Small intestine (tissue), 7 donors: ENCODE measurements around the gene MLST8. TPM values are rescaled to one million over a fixed set of nuclear protein-coding genes. Genes with fewer than 3 reads are reported as not detected.

ENCODE experiments used
- DNase-seq, 2 donors: peaks; one replicate each; pipeline versions ENCODE4 v3.0.0 to v3.0.0-alpha.2; 2013
- FAIRE-seq: peaks from 2 replicates; lab custom pipeline; 2012; peaks lifted over from hg19 to GRCh38; lab: Jason Lieb, UNC
- H3K27ac ChIP-seq, 3 donors: one replicate each; pipeline ENCODE4 v1.5.1; 2013; ENCODE audit warnings: low read length in 2 of 3, mild to moderate bottlenecking in 2 of 3, control low read depth in 1 of 3, inconsistent platforms in 1 of 3, low read depth in 1 of 3, moderate library complexity in 1 of 3
- H3K27me3 ChIP-seq, 3 donors: one replicate each; pipeline ENCODE4 v1.6.1; 2013; ENCODE audit warnings: low read length in 3 of 3, inconsistent platforms in 1 of 3; ENCODE audit not compliant: control insufficient read depth in 3 of 3, insufficient read depth in 3 of 3
- H3K36me3 ChIP-seq, 3 donors: one replicate each; pipeline ENCODE4 v1.6.1; 2013; ENCODE audit warnings: low read length in 3 of 3, inconsistent platforms in 1 of 3, low read depth in 1 of 3, mild to moderate bottlenecking in 1 of 3, moderate library complexity in 1 of 3; ENCODE audit not compliant: control insufficient read depth in 3 of 3, insufficient read depth in 2 of 3
- H3K4me1 ChIP-seq, 3 donors: one replicate each; pipeline ENCODE4 v1.6.1; 2013; ENCODE audit warnings: low read length in 2 of 3, inconsistent platforms in 1 of 3, low read depth in 1 of 3, mild to moderate bottlenecking in 1 of 3, moderate library complexity in 1 of 3; ENCODE audit not compliant: control insufficient read depth in 3 of 3, insufficient read depth in 2 of 3
- H3K4me3 ChIP-seq, 3 donors: one replicate each; pipeline ENCODE4 v1.5.1; 2013; ENCODE audit warnings: low read length in 3 of 3, control low read depth in 1 of 3, inconsistent platforms in 1 of 3, low read depth in 1 of 3, mild to moderate bottlenecking in 1 of 3, moderate library complexity in 1 of 3
- H3K9me3 ChIP-seq, 2 donors: one replicate each; pipeline ENCODE4 v1.6.1; 2013; ENCODE audit warnings: low read depth in 1 of 2, low read length in 1 of 2; ENCODE audit not compliant: control insufficient read depth in 2 of 2, insufficient read depth in 1 of 2
- WGBS, 3 donors: extraction: QIAGEN DNeasy Blood & Tissue Kit; methylation state at CpG; one replicate each; pipeline ENCODE4 v1.1.7; 2013; 5-methylcytosine and 5-hydroxymethylcytosine counted together
- polyA plus RNA-seq, 4 donors: library from polyadenylated mRNA; stranded (reverse) in 3 of 4; unstranded in 1 of 4; fragments of 200-250 nt in 3 of 4; fragments of 120-200 nt in 1 of 4; gene quantifications; one replicate each; pipeline versions ENCODE4 v1.2.1 to v1.2.3, GENCODE V29; 2013
- donor health status: healthy with polysubstance abuse.
- donor health status: control.
- donor health status: control.
- donor health status: Bipolar disorder and iron deficiency.
- donor health status: healthy.

The MLST8 gene
- polyA plus RNA-seq, 4 donors = 41.5 to 68.7 (median 62.7) TPM

DNA sequence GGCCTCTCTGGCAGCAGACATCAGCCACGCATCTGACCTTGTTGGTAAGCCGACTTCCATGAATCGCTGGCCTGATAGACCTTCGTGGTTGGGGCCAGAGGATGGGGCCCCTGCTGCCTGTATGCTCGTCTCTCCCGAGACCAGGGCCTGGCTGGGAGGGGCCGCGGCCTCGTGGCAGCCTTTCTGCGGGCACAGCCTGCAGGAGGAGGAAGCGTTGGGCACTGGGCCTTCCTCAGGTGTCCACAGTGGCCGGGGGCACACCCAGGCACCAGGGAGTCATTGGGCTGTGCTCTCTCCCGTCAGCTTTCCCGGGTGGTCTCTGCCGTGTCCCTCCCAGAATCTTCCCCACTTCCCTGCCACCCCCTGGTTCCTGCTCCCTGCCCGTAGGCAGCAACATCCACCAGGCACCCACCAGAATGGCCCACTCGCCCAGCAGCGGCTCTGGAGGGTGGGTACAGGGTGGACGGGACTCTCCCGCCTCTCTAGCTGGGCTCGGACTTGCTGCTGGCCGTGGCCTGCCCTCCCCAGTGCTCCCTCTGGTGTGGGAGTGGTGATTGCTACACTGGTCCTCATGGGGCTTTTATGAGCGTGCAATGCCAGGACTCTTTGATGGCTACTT lies 24.5 kb downstream of the MLST8 start:
- DNase-seq = no peak
- Histone ChIP-seq H3K4me3 (no peak overlapping the region), H3K4me1 (peaks cover 0 to under 1% (median 0%) of the 10 kb centered on the region in 3 donors), H3K36me3 (peaks cover 14 to 84% (median 17%) of the 10 kb centered on the region in 3 donors), H3K9me3 (no peaks in the 10 kb centered on the region), H3K27me3 (peaks cover 0 to under 1% (median 0%) of the 10 kb centered on the region in 3 donors), H3K27ac (no peak overlapping the region)
- no peak for FAIRE-seq
- WGBS, 3 donors = 90 to 93% (median 91%) methylated on average over 19 to 23 of the region's 23 CpGs

- H3K4me3 ChIP-seq = no peak overlapping the region
- 84 to 92% (median 88%) methylated on average over 12 to 13 of the region's 13 CpGs for WGBS, 3 donors
- no peak for FAIRE-seq
- H3K9me3 ChIP-seq = no peaks in the 10 kb centered on the region
- peaks cover 14 to 88% (median 23%) of the 10 kb centered on the region in 3 donors for H3K36me3 ChIP-seq
- H3K27me3 ChIP-seq = peaks cover 0 to 2% (median 2%) of the 10 kb centered on the region in 3 donors
- H3K27ac ChIP-seq = no peak overlapping the region
- DNase-seq = no peak
- H3K4me1 ChIP-seq = no peaks in the 10 kb centered on the region
Observed at GRCh38 chr16:2230376-2230775, 25.1 kb downstream of the MLST8 start.

DNA sequence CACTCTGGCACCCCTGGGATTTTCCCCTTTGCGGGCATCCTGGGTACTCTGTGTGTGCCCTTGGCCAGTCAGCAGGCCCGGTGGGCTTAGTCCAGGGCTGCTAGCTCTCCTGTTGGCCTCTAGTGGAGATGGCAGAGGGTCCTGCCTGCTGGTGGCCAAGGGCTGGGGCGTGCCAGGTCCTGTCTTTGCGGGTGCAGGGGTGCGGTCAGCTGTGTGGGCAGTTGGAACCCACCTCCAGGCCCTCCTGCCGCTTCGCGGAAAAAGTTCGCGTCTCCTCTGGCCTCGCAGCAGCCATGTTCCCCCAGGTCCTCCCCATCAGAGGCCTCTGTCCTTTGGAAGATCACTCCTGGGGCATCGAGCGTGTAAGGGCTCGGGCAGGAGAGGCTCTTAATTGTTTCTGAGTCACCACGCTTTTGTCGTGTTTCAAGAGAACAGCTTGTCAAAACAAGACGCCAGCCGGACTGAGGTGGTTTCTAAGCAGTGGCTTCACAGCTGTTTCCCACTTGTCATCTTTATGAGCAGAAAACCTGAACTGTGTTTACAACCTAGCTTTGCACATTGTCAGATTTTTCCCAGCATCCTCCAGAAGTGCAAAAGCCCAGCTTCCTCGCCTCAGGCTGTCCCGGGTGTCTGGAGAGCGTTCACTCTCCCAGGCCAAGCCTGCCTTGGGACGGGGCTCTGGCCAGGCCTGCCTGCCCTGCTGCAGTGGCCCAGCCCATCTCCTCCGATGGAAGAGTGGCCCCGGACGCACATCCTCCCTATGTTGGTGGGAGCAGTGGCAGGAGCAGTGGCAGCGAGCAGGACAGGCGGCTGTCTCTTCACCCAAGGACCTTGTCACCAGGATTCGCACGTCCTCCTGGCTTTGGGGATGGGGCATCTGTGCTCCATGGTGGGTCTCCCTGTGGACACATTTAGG lies 26.0 kb downstream of the MLST8 start:
- peaks cover 0 to 4% (median 0%) of the 10 kb centered on the region in 3 donors for H3K4me1 ChIP-seq
- whole genome bisulfite sequencing, 3 donors = 87 to 90% (median 90%) methylated on average over 29 of the region's 29 CpGs
- no peak overlapping the region for H3K27ac ChIP-seq
- no peaks in the 10 kb centered on the region for H3K9me3 ChIP-seq
- FAIRE-seq (no peak), DNase-seq (no peak)
- peaks cover 0 to 11% (median 2%) of the 10 kb centered on the region in 3 donors for H3K27me3 ChIP-seq
- H3K36me3 ChIP-seq = peaks cover 14 to 94% (median 27%) of the 10 kb centered on the region in 3 donors
- no peak overlapping the region for H3K4me3 ChIP-seq

DNA sequence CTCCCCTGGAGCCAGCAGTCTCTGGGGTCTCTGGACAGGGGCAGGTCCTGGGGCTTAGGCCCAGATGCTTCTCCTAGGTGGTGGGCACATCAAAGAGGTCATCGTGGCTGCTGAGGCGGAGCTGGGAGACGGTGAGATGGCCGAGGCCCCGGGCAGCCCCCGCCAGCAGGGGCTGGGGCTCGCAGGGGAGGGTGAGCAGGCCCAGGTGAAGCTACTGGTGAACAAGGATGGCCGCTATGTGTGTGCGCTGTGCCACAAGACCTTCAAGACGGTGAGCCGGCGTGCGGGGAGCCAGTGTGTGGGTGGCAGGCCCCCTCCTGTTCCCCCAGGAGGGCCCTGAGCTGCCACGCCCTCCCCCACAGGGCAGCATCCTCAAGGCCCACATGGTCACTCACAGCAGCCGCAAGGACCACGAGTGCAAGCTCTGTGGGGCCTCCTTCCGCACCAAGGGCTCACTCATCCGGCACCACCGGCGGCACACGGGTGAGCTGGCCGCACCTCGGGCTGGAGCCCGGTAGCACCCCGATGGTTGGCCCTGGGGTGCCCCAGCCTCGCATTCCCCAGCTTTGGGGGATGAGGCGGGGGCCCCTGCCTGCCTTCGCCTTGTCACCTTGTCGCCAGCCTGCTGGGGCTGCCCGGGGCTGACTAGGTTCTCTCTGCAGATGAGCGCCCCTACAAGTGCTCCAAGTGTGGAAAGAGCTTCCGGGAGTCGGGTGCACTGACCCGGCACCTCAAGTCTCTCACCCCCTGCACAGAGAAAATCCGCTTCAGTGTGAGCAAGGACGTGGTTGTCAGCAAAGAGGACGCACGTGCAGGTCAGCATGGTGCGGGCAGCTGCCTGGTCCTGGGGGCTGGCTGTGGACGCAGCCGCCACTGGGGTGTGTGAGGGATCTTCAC lies 27.1 kb downstream of the MLST8 start:
- no peak for FAIRE-seq

DNA sequence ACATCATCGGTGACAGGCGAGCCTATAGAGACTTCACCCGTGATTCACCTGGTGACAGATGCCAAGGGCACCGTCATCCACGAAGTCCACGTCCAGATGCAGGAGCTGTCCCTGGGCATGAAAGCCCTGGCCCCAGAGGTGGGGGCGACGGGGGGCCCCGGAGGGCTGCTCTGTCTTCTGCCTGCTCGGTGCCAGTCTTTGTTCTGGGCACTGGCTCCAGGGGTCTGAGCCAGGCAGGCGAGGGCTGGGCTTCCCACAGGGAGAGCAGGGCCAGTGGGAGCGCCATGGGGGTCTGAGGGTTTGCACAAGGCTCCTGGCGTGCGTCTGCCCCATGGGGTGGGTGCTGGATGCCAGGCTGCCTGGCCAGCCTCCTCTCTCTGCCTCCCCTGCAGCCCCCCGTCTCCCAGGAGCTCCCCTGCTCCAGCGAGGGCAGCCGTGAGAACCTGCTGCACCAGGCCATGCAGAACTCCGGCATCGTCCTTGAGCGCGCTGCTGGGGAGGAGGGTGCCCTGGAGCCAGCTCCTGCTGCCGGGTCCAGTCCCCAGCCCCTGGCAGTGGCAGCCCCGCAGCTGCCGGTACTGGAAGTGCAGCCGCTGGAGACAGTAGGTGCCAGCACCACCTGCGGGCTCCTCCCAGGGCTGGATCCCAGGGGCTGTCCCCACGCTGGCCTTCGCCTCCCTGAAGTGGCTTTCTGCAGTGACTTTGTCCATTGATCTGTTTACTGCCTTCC lies 28.0 kb downstream of the MLST8 start:
- H3K27ac ChIP-seq = no peak overlapping the region
- H3K9me3 ChIP-seq = no peaks in the 10 kb centered on the region
- peaks cover 2 to 30% (median 6%) of the 10 kb centered on the region in 3 donors for H3K27me3 ChIP-seq
- no peak overlapping the region for H3K4me3 ChIP-seq
- peaks cover 14 to 83% (median 27%) of the 10 kb centered on the region in 3 donors for H3K36me3 ChIP-seq
- WGBS, 3 donors = 87 to 95% (median 91%) methylated on average over 25 to 28 of the region's 28 CpGs
- H3K4me1 ChIP-seq = peaks cover 0 to 22% (median 0%) of the 10 kb centered on the region in 3 donors
- FAIRE-seq (no peak), DNase-seq (no peak)

More for the DNA sequence above, 27.1 kb downstream of the MLST8 start:
- DNase-seq = no peak
- Histone ChIP-seq H3K4me3 (no peak overlapping the region), H3K27ac (no peak overlapping the region), H3K9me3 (no peaks in the 10 kb centered on the region), H3K4me1 (peaks cover 0 to 13% (median 0%) of the 10 kb centered on the region in 3 donors), H3K36me3 (peaks cover 14 to 87% (median 27%) of the 10 kb centered on the region in 3 donors), H3K27me3 (peaks cover 2 to 22% (median 6%) of the 10 kb centered on the region in 3 donors)
- WGBS, 3 donors = 92 to 94% (median 92%) methylated on average over 41 of the region's 41 CpGs

DNA sequence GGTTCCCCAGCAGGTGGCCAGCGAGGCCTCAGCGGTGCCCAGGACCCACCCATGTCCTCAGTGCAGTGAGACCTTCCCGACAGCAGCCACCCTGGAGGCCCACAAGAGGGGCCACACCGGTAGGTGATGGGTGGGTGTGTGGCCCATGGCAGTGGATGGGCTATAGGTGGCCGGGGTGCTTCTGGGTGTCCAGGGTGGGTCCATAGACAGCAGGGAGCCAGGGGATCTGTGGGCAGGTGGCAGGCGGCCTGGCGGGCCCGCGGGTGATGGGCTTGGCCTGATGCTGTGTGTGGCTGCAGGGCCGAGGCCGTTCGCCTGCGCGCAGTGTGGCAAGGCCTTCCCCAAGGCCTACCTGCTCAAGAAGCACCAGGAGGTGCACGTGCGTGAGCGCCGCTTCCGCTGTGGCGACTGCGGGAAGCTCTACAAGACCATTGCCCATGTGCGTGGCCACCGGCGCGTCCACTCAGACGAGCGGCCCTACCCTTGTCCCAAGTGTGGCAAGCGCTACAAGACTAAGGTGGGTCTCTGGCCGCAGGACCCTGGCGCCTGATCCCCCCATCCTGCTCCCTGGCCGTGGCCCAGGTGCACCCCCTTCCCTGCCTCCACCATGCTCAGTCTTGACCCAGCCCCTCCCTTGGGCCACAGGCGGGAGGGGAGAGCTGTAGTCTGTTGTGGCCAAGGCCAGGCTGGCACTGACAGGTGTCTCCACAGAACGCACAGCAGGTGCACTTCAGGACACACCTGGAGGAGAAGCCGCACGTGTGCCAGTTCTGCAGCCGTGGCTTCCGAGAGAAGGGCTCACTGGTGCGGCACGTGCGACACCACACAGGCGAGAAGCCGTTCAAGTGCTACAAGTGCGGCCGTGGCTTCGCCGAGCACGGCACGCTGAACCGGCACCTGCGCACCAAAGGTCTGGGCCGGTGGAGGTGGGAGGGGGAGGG lies 28.9 kb downstream of the MLST8 start:
- Histone ChIP-seq H3K4me1 (peaks cover 0 to 30% (median 0%) of the 10 kb centered on the region in 3 donors), H3K27ac (no peak overlapping the region), H3K36me3 (peaks cover 14 to 82% (median 24%) of the 10 kb centered on the region in 3 donors), H3K4me3 (no peak overlapping the region), H3K27me3 (peaks cover 2 to 30% (median 6%) of the 10 kb centered on the region in 3 donors), H3K9me3 (no peaks in the 10 kb centered on the region)
- WGBS, 3 donors = 69 to 92% (median 78%) methylated on average over 43 to 51 of the region's 51 CpGs
- DNase-seq (no peak), FAIRE-seq (no peak)

DNA sequence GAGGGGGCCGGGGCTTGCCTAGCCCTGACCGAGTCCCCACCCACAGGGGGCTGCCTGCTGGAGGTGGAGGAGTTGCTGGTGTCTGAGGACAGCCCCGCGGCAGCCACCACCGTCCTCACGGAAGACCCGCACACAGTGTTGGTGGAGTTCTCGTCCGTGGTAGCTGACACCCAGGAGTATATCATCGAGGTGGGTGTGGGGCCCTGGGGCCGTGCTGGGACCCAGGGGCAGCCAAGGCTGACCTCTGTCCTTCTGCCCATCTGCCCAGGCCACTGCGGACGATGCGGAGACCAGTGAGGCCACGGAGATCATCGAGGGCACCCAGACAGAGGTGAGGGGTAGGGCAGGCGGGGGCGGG lies 29.5 kb downstream of the MLST8 start:
- DNase-seq = no peak
- H3K9me3 ChIP-seq = no peaks in the 10 kb centered on the region

More for the DNA sequence above, 29.5 kb downstream of the MLST8 start:
- 87 to 94% (median 89%) methylated on average over 12 to 18 of the region's 18 CpGs for WGBS, 3 donors
- H3K4me3 ChIP-seq = no peak overlapping the region
- no peak overlapping the region for H3K27ac ChIP-seq
- no peak for FAIRE-seq
- H3K4me1 ChIP-seq = peaks cover 0 to 30% (median 0%) of the 10 kb centered on the region in 3 donors
- H3K36me3 ChIP-seq = peaks cover 8 to 82% (median 27%) of the 10 kb centered on the region in 3 donors
- H3K27me3 ChIP-seq = peaks cover 2 to 30% (median 6%) of the 10 kb centered on the region in 3 donors
